Prostate gland (tissue), 2 donors: ENCODE measurements around the gene PLEKHG1. TPM values are rescaled to one million over a fixed set of nuclear protein-coding genes. Genes with fewer than 3 reads are reported as not detected.

Experiments used
- DNase-seq: peaks from one replicate; pipeline ENCODE4 v3.0.0-alpha.2; 2019; ENCODE audit warnings: low spot score
- H3K27ac ChIP-seq, 2 donors: fragments of 200-600 bp; sonication (generic); 2 replicates each; pipeline ENCODE4 v1.5.1; 2017 to 2019
- H3K27me3 ChIP-seq: fragments of 200-600 bp; sonication (generic); replicated peaks from 2 replicates; pipeline ENCODE4 v1.5.1; 2019; ENCODE audit not compliant: insufficient read depth
- H3K36me3 ChIP-seq, 2 donors: fragments of 200-600 bp; sonication (generic); 1 replicate in 1 of 2; 2 replicates in 1 of 2; pipeline versions ENCODE4 v1.5.1 to v1.8.1; 2017 to 2019
- H3K4me1 ChIP-seq: fragments of 200-600 bp; sonication (generic); replicated peaks from 2 replicates; pipeline ENCODE4 v1.5.1; 2019
- H3K4me3 ChIP-seq, 2 donors: fragments of 200-600 bp; sonication (generic); 2 replicates each; pipeline ENCODE4 v1.5.1; 2017 to 2019
- H3K9me3 ChIP-seq: fragments of 200-600 bp; sonication (generic); 2 replicates; pipeline ENCODE4 v1.5.1; 2017
- POLR2A ChIP-seq: fragments of 450-650 bp; IDR thresholded peaks from one replicate; pipeline ENCODE4 v1.6.1; 2016; ENCODE audit warnings: antibody characterized with exemption, mild to moderate bottlenecking
- POLR2AphosphoS5 ChIP-seq: sonication (generic); formaldehyde crosslinking; IDR thresholded peaks from one replicate; pipeline ENCODE4 v1.6.1; 2017; ENCODE audit warnings: antibody characterized with exemption
- WGBS: methylation state at CpG from one replicate; pipeline ENCODE4 v1.1.5; 2018; 5-methylcytosine and 5-hydroxymethylcytosine counted together
- intact Hi-C: fragments of 100-400 bp; cut with DNase I; formaldehyde crosslinking; loops from one replicate; pipeline ENCODE4 v1.14.2; 2022
- total RNA-seq, 2 donors: library from RNA; depleted of rRNA; stranded (reverse); fragments of >200 nt; gene quantifications; one replicate each; pipeline ENCODE4 v1.1.0, GENCODE V29; 2016
- TF ChIP-seq, protein P1 (sequence below), 4 experiments: fragments of 200-600 bp in 2 of 4; fragments of 450-650 bp in 2 of 4; sonication (generic) in 2 of 4; IDR thresholded peaks; 1 replicate in 3 of 4; 2 replicates in 1 of 4; pipeline ENCODE4 v1.5.1; 2016 to 2019; ENCODE audit warnings: antibody characterized with exemption in 4 of 4, mild to moderate bottlenecking in 2 of 4, moderate library complexity in 2 of 4

Gene PLEKHG1
- total RNA-seq, 2 donors from 2014 or later, result 4.9 to 65.4 TPM

- H3K27ac ChIP-seq, result no peak overlapping the region
- no peaks in the 10 kb centered on the region for H3K36me3 ChIP-seq
- 68% methylated on average over 3 of the region's 3 CpGs for whole genome bisulfite sequencing
- no peaks in the 10 kb centered on the region for H3K9me3 ChIP-seq
- intact Hi-C loops, result no loop called here
- TF ChIP-seq, protein P1, sequence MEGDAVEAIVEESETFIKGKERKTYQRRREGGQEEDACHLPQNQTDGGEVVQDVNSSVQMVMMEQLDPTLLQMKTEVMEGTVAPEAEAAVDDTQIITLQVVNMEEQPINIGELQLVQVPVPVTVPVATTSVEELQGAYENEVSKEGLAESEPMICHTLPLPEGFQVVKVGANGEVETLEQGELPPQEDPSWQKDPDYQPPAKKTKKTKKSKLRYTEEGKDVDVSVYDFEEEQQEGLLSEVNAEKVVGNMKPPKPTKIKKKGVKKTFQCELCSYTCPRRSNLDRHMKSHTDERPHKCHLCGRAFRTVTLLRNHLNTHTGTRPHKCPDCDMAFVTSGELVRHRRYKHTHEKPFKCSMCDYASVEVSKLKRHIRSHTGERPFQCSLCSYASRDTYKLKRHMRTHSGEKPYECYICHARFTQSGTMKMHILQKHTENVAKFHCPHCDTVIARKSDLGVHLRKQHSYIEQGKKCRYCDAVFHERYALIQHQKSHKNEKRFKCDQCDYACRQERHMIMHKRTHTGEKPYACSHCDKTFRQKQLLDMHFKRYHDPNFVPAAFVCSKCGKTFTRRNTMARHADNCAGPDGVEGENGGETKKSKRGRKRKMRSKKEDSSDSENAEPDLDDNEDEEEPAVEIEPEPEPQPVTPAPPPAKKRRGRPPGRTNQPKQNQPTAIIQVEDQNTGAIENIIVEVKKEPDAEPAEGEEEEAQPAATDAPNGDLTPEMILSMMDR (IDR thresholded peaks at IDR 0.05), result no peak
- TF ChIP-seq POLR2A (no peak), POLR2AphosphoS5 (no peak)
- no peak overlapping the region for H3K4me3 ChIP-seq
- no peaks in the 10 kb centered on the region for H3K27me3 ChIP-seq
- DNase-seq, result no peak
- H3K4me1 ChIP-seq, result no peaks in the 10 kb centered on the region
Measured at GRCh38 chr6:150620244-150620643, 20.6 kb downstream of the PLEKHG1 start.

GRCh38 chr6:150620763-150621162 is 21.1 kb downstream of the PLEKHG1 start:
- no peaks in the 10 kb centered on the region for H3K4me1 ChIP-seq
- intact Hi-C loops, result no loop called here
- TF ChIP-seq, protein P1 (IDR thresholded peaks at IDR 0.05), result no peak
- TF ChIP-seq POLR2AphosphoS5 (no peak), POLR2A (no peak)
- H3K4me3 ChIP-seq, result no peak overlapping the region
- no peak for DNase-seq
- no peaks in the 10 kb centered on the region for H3K27me3 ChIP-seq
- no peaks in the 10 kb centered on the region for H3K36me3 ChIP-seq
- no peak overlapping the region for H3K27ac ChIP-seq
- WGBS, result 88% methylated on average over 2 of the region's 2 CpGs
- H3K9me3 ChIP-seq, result no peaks in the 10 kb centered on the region

DNA sequence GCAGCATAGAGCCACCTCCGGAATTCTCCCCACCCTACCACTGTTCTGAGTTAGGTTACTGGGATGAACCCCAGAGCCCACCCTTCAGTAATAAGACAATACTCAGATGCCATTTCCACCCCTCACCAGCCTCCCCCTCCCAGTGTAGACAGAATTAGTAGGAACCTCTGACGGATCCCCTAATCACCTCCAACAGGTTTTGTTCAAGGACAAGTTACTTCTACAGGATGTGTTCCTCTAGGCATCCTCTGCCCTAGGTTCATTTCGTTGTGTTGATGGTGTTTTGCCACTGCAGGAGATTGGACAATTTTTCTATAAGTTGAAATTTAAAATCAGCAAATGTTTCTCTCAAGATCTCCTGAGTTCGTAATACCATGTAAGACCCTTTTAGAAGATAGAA is 22.8 kb downstream of the PLEKHG1 start:
- intact Hi-C loops, result no loop called here
- Histone ChIP-seq H3K27me3 (no peaks in the 10 kb centered on the region), H3K4me3 (no peak overlapping the region), H3K4me1 (no peaks in the 10 kb centered on the region), H3K27ac (no peak overlapping the region), H3K9me3 (no peaks in the 10 kb centered on the region), H3K36me3 (no peaks in the 10 kb centered on the region)
- TF ChIP-seq, protein P1 (IDR thresholded peaks at IDR 0.05), result no peak
- TF ChIP-seq POLR2A (no peak), POLR2AphosphoS5 (no peak)
- no peak for DNase-seq
- 97% methylated on average over 4 of the region's 4 CpGs for WGBS

DNA sequence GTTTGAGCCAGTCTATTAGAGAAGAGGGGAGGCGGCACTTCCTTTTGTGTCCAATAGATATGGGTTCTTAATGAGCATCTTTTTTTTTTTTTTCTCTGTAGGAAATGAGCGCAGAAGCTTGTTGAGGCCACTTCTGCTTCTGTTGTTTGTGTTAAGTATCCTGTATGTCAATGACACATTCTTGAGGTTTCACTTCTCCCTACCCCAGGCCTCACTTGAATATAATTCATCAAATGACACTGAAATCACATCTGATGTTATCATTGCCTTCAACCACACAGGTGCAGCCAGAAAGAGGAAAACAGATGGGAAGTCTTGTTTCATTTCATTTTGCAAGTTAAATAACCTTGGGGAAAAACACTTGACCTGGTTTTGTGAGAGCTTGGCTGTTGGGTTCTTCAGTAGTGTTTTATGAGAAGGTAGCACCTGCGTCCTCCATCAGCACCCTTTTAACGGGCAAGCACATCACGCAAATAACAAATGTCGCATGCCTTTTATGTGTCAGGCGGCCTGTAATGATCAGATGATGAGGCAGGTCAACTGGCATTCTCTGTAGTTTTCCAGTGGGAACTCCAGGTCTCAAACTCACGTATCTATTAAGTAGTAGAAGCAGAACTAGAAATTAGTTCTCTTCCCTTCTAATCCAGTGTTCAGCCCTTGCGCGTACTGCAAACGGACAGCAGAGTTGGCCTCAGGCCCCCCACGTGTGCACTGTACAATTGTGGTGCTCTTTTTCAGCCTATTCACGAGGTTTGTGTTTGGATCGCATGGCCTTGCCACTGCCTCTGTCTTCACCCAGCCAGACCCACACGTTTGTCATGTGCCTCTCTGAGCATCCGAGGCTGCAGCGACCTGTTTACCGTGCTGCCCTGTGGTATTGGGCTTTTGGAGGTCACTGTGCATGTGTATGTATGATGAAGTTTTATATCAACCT is 23.5 kb downstream of the PLEKHG1 start:
- no peak for DNase-seq
- H3K27ac ChIP-seq, result no peak overlapping the region
- TF ChIP-seq POLR2AphosphoS5 (no peak), POLR2A (no peak)
- TF ChIP-seq, protein P1 (IDR thresholded peaks at IDR 0.05), result no peak
- no peak overlapping the region for H3K4me3 ChIP-seq
- intact Hi-C loops, result no loop called here
- WGBS, result 84% methylated on average over 18 of the region's 18 CpGs
- H3K9me3 ChIP-seq, result no peaks in the 10 kb centered on the region
- no peaks in the 10 kb centered on the region for H3K27me3 ChIP-seq
- no peaks in the 10 kb centered on the region for H3K36me3 ChIP-seq
- H3K4me1 ChIP-seq, result no peaks in the 10 kb centered on the region

DNA sequence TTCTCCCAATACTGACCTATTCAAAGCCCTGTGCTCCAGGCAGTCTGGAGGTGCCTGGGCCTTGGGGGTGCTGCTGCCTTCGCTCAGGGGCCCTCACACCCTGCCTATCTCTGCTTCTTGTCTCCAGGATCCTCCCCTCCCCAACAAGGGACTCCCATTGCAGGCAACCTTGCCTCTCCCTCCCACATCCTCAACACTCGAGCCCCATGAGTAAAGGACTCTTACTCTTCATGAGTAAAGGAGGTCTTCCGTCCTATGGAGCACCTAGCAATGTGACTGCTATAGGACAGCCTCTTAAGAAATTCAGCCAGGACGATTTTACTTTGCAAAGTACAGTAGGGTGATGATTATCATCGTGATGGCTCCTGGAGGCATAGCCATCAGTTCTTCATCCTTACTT is 24.5 kb downstream of the PLEKHG1 start:
- Histone ChIP-seq H3K27me3 (no peaks in the 10 kb centered on the region), H3K4me3 (no peak overlapping the region), H3K27ac (no peak overlapping the region), H3K36me3 (no peaks in the 10 kb centered on the region), H3K4me1 (no peaks in the 10 kb centered on the region), H3K9me3 (no peaks in the 10 kb centered on the region)
- DNase-seq, result no peak
- WGBS, result 91% methylated on average over 5 of the region's 5 CpGs
- TF ChIP-seq POLR2AphosphoS5, result no peak
- TF ChIP-seq, protein P1 (IDR thresholded peaks at IDR 0.05), result no peak
- TF ChIP-seq POLR2A, result no peak
- intact Hi-C loops, result no loop called here
